ENCODE data around the gene GGNBP2.

GGNBP2 gene

DNA sequence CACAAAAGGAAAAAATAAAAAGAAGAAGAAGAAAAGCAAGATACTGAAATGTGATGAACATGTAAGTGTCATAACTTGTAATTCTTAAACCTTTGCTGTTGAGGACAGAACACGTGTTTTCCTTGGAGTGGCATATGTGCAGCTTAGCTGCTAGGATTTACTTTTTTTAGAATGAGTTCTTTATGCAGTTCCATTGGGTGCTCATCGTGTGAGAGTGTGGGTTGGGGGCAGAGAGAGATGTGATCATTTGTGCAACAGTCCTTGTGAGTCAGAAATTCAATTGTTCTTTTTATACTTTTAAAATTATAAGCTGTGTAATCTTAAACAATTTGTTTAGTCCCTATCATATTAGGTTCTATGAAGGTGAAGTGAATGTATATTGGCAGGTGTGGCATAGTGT lies 41.4 kb downstream of the GGNBP2 start:
- H3K36me3 ChIP-seq (ENCODE audit: insufficient read depth, low read depth, low read length) = peaks cover 72% of the 10 kb centered on the region
- H3K27ac ChIP-seq (ENCODE audit: low read length) = no peak overlapping the region
- H3K4me1 ChIP-seq (ENCODE audit: insufficient read depth, low read length) = peaks cover 1% of the 10 kb centered on the region; the same call in 1 of the 2 replicates
- H3K9ac ChIP-seq (ENCODE audit: low read depth, low read length) = no peak overlapping the region
- no peaks in the 10 kb centered on the region for H3K9me3 ChIP-seq (ENCODE audit: insufficient read depth, low read depth, low read length)
- no peaks in the 10 kb centered on the region for H3K27me3 ChIP-seq (ENCODE audit: insufficient read depth, low read length)
- H3K4me3 ChIP-seq (ENCODE audit: low read length) = no peak overlapping the region

DNA sequence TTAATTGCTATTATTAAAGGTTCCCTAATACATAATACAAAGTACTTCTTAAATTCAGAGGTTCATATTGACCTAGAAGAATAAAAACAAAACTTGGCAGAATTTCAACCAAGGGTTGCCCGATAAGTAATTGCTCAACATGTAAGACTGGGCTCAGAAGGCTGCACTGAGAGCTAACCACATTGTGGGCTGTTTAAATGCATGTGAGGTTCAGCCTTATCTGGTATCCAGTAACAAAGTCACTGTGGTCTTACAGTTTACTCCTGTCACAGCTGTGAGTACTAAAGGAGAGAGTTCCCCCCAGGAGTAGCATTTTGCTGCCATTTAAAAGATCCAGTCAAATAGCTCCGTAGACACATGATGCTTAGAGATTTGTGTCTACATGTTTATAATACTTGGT lies 45.4 kb downstream of the GGNBP2 start:
- Histone ChIP-seq H3K4me1 (ENCODE audit: insufficient read depth, low read length) (peaks cover 9% of the 10 kb centered on the region; the same call in 1 of the 2 replicates), H3K4me3 (ENCODE audit: low read length) (no peak overlapping the region), H3K36me3 (ENCODE audit: insufficient read depth, low read depth, low read length) (peaks cover 42% of the 10 kb centered on the region), H3K27me3 (ENCODE audit: insufficient read depth, low read length) (no peaks in the 10 kb centered on the region), H3K9ac (ENCODE audit: low read depth, low read length) (no peak overlapping the region), H3K9me3 (ENCODE audit: insufficient read depth, low read depth, low read length) (no peaks in the 10 kb centered on the region), H3K27ac (ENCODE audit: low read length) (no peak overlapping the region)

DNA sequence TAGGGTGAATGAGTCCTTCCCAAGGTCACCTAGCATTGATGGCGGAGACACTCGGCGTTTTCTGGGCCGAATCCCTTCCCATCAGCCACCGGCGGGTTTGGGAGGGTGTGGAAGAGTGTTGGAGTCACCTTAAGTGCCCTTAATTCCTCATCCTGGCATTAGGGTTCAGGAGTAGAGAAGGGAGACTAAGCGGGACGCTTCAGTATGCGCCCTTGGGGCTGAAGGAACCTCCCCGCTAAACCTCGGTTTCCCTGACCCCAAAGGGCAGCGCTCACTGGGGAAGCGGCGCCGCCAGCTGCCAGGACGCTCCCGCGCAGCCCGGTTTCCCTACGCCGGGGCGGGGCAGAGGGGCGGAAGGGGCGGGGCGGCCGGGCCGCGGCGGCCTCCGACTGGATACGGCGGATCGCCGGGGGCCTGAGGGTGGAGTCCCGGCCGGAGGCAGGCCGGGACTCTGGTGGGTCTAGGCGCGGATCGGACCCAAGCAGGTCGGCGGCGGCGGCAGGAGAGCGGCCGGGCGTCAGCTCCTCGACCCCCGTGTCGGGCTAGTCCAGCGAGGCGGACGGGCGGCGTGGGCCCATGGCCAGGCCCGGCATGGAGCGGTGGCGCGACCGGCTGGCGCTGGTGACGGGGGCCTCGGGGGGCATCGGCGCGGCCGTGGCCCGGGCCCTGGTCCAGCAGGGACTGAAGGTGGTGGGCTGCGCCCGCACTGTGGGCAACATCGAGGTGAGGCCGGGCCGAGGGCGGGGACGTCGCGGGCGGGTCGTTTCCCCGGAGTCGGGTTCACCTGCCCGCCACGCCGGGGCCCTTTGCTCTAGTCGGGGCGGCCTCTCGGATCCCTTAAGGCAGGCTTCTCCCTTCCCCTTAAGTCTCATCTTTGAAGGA lies 47.0 kb downstream of the GGNBP2 start, which contains the start of gene DHRS11:
TSS of gene DHRS11 (plus strand) at position 446 of the 882 bp plus-strand sequence. CDS start at position 577, 131 bp downstream.
- H3K27ac ChIP-seq (ENCODE audit: low read length) = peak within 1 kb of the TSS; percentile 32
- peak within 1 kb of the TSS; percentile 77; the same call in 1 of the 2 replicates for H3K9ac ChIP-seq (ENCODE audit: low read depth, low read length)
- peaks cover 9% of the 10 kb centered on the region; the same call in 1 of the 2 replicates for H3K4me1 ChIP-seq (ENCODE audit: insufficient read depth, low read length)
- peaks cover 38% of the 10 kb centered on the region for H3K36me3 ChIP-seq (ENCODE audit: insufficient read depth, low read depth, low read length)
- H3K4me3 ChIP-seq (ENCODE audit: low read length) = peak within 1 kb of the TSS; percentile 70
- no peaks in the 10 kb centered on the region for H3K27me3 ChIP-seq (ENCODE audit: insufficient read depth, low read length)
- H3K9me3 ChIP-seq (ENCODE audit: insufficient read depth, low read depth, low read length) = no peaks in the 10 kb centered on the region

DNA sequence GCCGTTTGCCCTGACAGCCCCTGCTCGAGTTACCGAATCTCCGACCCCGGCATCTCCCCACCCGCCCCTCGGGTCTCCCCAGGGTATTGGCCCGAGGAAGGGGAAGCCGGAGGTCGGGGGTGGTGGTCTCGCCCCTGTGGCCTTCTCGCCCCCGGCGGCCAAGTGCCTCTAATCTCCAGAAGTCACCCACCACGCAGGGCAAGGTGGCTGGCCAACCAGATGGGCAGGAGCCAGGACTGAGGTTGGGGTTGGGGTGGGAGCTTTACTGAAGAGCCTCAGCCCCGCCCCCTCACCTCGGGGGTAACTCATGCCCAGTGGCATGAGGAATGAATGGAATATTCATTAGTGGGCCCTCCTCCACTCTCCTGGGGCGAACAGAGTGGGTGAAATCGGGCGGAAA lies 47.6 kb downstream of the GGNBP2 start:
- peak overlapping the region; percentile 30 for H3K27ac ChIP-seq (ENCODE audit: low read length)
- no peaks in the 10 kb centered on the region for H3K9me3 ChIP-seq (ENCODE audit: insufficient read depth, low read depth, low read length)
- peak overlapping the region; percentile 70 for H3K4me3 ChIP-seq (ENCODE audit: low read length)
- peak overlapping the region; percentile 62; the same call in 1 of the 2 replicates for H3K9ac ChIP-seq (ENCODE audit: low read depth, low read length)
- peaks cover 9% of the 10 kb centered on the region; the same call in 1 of the 2 replicates for H3K4me1 ChIP-seq (ENCODE audit: insufficient read depth, low read length)
- H3K27me3 ChIP-seq (ENCODE audit: insufficient read depth, low read length) = no peaks in the 10 kb centered on the region
- H3K36me3 ChIP-seq (ENCODE audit: insufficient read depth, low read depth, low read length) = peaks cover 38% of the 10 kb centered on the region

DNA sequence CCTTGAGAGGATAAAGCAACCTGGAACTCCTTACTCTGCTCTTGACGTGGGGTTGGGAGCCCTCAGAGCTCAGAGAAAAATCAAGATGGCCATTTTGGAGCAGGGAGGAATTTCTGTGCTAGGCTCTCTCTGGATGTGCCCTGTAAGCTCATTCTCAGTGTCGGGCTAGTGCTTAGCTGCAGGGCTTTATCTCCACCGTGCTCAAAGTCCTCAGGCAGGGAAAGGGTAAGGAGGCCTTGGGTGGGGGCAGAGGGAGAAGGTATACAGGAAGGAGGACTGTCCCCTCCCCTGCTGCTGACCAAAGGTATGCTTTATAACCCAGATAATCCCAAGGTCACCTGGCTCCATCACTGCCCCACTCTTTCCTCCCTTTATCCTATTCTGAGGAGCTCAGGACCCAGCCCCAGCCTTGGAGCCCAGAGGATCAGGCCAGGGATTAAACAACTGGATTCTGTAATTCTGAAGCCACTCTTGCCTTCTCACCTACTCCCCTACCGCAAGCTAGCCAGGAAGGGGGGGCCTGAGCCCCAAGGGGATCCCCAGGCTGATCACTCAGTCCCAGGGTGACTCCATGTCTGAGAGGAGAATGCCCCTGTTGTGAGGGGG lies 48.1 kb downstream of the GGNBP2 start:
- Histone ChIP-seq H3K27ac (ENCODE audit: low read length) (peak overlapping the region; percentile 30), H3K9ac (ENCODE audit: low read depth, low read length) (peak overlapping the region; percentile 62), H3K4me1 (ENCODE audit: insufficient read depth, low read length) (peaks cover 9% of the 10 kb centered on the region; the same call in 1 of the 2 replicates), H3K4me3 (ENCODE audit: low read length) (peak overlapping the region; percentile 70), H3K36me3 (ENCODE audit: insufficient read depth, low read depth, low read length) (peaks cover 38% of the 10 kb centered on the region), H3K27me3 (ENCODE audit: insufficient read depth, low read length) (no peaks in the 10 kb centered on the region), H3K9me3 (ENCODE audit: insufficient read depth, low read depth, low read length) (no peaks in the 10 kb centered on the region)

DNA sequence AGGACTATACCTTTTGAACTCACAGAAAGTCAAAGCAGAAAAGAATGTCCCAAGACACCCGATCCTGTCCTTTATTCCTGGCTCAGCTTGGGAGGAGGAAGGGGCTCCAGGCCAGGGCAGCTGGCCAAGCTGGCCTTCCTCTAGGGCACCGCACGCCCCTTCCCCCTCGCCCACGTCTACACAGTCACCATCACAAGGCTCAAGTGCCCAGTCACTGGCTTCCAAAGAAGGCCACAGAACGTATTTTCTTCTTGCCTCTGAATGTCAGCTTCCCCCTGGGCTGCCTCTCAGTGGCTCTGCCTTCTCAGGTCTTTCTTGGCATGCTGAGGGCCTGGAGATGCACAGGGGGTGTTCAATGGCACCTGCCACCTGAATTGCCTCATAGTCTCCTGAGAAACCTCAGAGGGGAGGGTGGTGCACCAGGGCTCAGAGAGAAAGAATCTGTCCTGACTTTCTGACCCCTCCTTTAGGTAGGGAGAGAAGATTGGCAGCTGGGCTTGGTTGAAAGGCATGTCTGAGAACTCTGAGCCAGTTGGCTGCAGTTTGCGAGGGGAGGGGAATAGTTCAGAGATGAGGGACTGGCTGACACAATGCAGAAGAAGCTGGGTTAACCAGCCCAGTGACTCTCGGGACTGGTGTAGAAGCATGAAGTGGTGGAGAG lies 49.1 kb downstream of the GGNBP2 start:
- Histone ChIP-seq H3K4me1 (ENCODE audit: insufficient read depth, low read length) (peaks cover 9% of the 10 kb centered on the region; the same call in 1 of the 2 replicates), H3K9ac (ENCODE audit: low read depth, low read length) (no peak overlapping the region; the same call in 1 of the 2 replicates), H3K36me3 (ENCODE audit: insufficient read depth, low read depth, low read length) (peaks cover 39% of the 10 kb centered on the region), H3K27ac (ENCODE audit: low read length) (no peak overlapping the region), H3K27me3 (ENCODE audit: insufficient read depth, low read length) (no peaks in the 10 kb centered on the region), H3K4me3 (ENCODE audit: low read length) (peak overlapping the region; percentile 70; the same call in 1 of the 2 replicates), H3K9me3 (ENCODE audit: insufficient read depth, low read depth, low read length) (no peaks in the 10 kb centered on the region)

DNA sequence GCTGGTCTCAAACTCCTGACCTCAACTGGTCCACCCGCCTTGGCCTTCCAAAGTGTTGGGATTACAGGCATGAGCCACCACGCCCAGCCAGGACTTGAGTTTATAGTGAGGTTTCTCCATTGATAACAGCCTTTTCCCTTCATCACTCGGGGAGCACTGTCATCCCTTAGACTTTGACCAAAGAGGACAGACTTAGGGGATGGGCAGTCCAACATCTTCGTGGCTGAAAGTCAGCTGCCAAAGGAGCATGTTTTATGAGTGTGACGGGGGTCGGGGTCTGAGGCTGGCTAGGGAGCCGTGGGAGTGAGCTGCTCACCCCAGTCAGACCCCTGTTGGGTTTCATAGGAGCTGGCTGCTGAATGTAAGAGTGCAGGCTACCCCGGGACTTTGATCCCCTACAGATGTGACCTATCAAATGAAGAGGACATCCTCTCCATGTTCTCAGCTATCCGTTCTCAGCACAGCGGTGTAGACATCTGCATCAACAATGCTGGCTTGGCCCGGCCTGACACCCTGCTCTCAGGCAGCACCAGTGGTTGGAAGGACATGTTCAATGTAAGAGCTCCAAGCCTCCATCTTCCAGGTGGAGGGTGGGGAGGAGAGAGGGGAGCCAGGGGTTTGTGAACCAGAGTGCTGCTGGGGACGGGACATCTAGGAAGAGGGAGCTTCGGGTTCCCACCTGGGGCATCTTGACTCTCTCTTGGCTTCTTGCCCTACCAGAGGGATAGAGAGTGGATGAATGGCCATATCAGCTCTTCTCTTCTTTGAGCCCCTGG lies 50.1 kb downstream of the GGNBP2 start:
- H3K36me3 ChIP-seq (ENCODE audit: insufficient read depth, low read depth, low read length) = peaks cover 41% of the 10 kb centered on the region
- no peaks in the 10 kb centered on the region for H3K9me3 ChIP-seq (ENCODE audit: insufficient read depth, low read depth, low read length)
- no peaks in the 10 kb centered on the region for H3K27me3 ChIP-seq (ENCODE audit: insufficient read depth, low read length)
- H3K9ac ChIP-seq (ENCODE audit: low read depth, low read length) = no peak overlapping the region
- no peak overlapping the region for H3K4me3 ChIP-seq (ENCODE audit: low read length)
- peaks cover 9% of the 10 kb centered on the region; the same call in 1 of the 2 replicates for H3K4me1 ChIP-seq (ENCODE audit: insufficient read depth, low read length)
- H3K27ac ChIP-seq (ENCODE audit: low read length) = no peak overlapping the region

DNA sequence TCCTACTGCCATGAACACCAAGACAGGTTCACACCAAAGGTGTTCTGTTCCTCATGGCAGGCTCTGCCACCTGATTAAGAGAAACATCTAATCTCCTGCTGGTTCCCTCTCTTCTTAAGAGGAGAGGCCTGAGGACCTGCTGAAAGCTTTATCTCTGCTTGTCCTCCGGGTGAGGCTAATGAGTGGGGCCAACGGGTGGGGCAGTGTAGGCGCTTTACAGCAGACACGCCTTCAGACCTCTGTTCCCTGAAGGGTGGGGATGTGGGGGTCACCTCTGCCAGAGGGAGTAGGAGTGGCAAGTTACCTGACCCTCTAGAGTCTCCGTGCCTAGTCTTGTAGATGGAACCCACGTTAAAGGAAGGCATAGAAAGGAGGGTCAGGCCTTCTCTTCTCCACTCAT lies 52.5 kb downstream of the GGNBP2 start:
- H3K4me3 ChIP-seq (ENCODE audit: low read length) = no peak overlapping the region
- no peak overlapping the region for H3K9ac ChIP-seq (ENCODE audit: low read depth, low read length)
- no peak overlapping the region for H3K27ac ChIP-seq (ENCODE audit: low read length)
- H3K9me3 ChIP-seq (ENCODE audit: insufficient read depth, low read depth, low read length) = no peaks in the 10 kb centered on the region
- peaks cover 2% of the 10 kb centered on the region; the same call in 1 of the 2 replicates for H3K27me3 ChIP-seq (ENCODE audit: insufficient read depth, low read length)
- H3K4me1 ChIP-seq (ENCODE audit: insufficient read depth, low read length) = peaks cover 14% of the 10 kb centered on the region; the same call in 1 of the 2 replicates
- peaks cover 44% of the 10 kb centered on the region for H3K36me3 ChIP-seq (ENCODE audit: insufficient read depth, low read depth, low read length)

DNA sequence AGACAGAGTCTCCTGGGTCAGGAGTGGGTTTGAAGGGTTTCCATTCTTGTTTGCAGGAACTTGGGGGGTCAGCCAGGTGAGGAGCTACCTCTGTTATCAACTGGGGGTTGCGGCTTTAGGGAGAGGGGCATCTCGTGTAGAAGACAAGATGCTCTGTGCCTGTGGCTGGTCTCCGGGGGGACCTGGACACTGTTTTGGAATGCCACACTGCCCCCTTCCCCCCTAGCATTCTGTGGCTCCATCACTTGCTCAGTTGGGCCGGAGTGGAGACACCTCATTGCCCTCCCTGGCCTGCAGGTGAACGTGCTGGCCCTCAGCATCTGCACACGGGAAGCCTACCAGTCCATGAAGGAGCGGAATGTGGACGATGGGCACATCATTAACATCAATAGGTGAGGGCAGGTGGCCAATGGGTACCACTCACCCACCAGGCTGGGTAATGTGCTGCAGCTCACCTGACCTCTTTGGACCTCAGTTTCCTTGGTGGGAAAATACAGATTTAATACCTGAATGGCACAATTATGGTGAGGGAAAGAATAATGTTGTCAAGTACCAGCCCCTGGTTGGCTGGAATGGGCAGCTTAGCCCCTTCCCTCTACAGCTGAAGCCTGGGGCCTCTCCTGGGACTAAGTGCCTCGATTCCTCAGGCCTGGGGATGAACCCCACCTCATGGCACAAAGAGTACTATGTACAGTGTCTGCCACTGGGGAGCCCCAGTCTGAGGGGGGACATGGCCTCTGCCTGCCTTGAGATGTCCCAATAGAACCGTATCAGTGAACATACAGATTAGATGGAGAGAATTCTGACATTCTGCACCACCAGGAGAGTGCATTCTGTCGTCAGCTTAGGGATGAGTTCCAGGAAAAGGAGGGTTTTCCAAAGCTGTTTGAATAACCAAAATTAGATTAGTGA lies 53.4 kb downstream of the GGNBP2 start:
- Histone ChIP-seq H3K27me3 (ENCODE audit: insufficient read depth, low read length) (peaks cover 8% of the 10 kb centered on the region; the same call in 1 of the 2 replicates), H3K36me3 (ENCODE audit: insufficient read depth, low read depth, low read length) (peaks cover 44% of the 10 kb centered on the region), H3K9me3 (ENCODE audit: insufficient read depth, low read depth, low read length) (no peaks in the 10 kb centered on the region), H3K9ac (ENCODE audit: low read depth, low read length) (no peak overlapping the region), H3K4me3 (ENCODE audit: low read length) (no peak overlapping the region), H3K27ac (ENCODE audit: low read length) (no peak overlapping the region), H3K4me1 (ENCODE audit: insufficient read depth, low read length) (peaks cover 9% of the 10 kb centered on the region; the same call in 1 of the 2 replicates)

DNA sequence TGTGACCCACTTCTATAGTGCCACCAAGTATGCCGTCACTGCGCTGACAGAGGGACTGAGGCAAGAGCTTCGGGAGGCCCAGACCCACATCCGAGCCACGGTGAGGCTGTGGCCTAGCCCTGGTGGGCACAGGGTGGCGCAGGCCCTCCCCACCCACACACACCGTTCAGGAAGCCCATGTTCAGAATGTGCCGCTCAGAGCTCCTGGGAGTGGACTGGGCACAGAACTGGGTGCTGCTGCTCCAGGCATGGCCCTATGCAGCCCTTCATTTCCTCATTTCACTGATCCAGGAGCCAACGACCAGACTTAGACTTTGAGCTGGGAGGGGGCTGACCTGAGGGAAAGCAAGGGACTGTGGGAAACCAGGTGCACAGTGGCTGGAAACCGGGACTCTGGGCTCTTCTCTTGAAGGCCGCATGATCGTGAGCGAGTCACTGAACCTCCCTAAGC lies 54.3 kb downstream of the GGNBP2 start:
- peaks cover 44% of the 10 kb centered on the region for H3K36me3 ChIP-seq (ENCODE audit: insufficient read depth, low read depth, low read length)
- H3K27ac ChIP-seq (ENCODE audit: low read length) = no peak overlapping the region
- H3K4me3 ChIP-seq (ENCODE audit: low read length) = no peak overlapping the region
- H3K4me1 ChIP-seq (ENCODE audit: insufficient read depth, low read length) = peaks cover 12% of the 10 kb centered on the region; the same call in 1 of the 2 replicates
- peaks cover 8% of the 10 kb centered on the region; the same call in 1 of the 2 replicates for H3K27me3 ChIP-seq (ENCODE audit: insufficient read depth, low read length)
- H3K9ac ChIP-seq (ENCODE audit: low read depth, low read length) = no peak overlapping the region
- no peaks in the 10 kb centered on the region for H3K9me3 ChIP-seq (ENCODE audit: insufficient read depth, low read depth, low read length)

All from iPS-20b (cell line).